Measurements from ENCODE around the gene RAB24. TPM values are rescaled to one million over a fixed set of nuclear protein-coding genes. Genes with fewer than 3 reads are reported as not detected.

RAB24 gene
- total RNA-seq, 6 experiments from 2014 or later, result 23.3 to 31.4 (median 26.4) TPM

GRCh38 chr5:177311392-177311722, 7.8 kb upstream of the RAB24 start:
- Mint-ChIP-seq H3K27me3 (ENCODE audit: insufficient read depth) (peaks cover 8% of the 10 kb centered on the region; the same call in 1 of the 2 replicates), H3K4me1 (ENCODE audit: low read depth) (peaks cover 30% of the 10 kb centered on the region), H3K4me3 (peak overlapping the region; percentile 90), H3K27ac (peak overlapping the region; percentile 85; the same call in 1 of the 2 replicates), H3K36me3 (ENCODE audit: low read depth) (peaks cover 13% of the 10 kb centered on the region), H3K9me3 (no peaks in the 10 kb centered on the region)
- TF ChIP-seq, protein P1, sequence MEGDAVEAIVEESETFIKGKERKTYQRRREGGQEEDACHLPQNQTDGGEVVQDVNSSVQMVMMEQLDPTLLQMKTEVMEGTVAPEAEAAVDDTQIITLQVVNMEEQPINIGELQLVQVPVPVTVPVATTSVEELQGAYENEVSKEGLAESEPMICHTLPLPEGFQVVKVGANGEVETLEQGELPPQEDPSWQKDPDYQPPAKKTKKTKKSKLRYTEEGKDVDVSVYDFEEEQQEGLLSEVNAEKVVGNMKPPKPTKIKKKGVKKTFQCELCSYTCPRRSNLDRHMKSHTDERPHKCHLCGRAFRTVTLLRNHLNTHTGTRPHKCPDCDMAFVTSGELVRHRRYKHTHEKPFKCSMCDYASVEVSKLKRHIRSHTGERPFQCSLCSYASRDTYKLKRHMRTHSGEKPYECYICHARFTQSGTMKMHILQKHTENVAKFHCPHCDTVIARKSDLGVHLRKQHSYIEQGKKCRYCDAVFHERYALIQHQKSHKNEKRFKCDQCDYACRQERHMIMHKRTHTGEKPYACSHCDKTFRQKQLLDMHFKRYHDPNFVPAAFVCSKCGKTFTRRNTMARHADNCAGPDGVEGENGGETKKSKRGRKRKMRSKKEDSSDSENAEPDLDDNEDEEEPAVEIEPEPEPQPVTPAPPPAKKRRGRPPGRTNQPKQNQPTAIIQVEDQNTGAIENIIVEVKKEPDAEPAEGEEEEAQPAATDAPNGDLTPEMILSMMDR (IDR thresholded peaks at IDR 0.05), result no peak
- DNase-seq, result no peak

DNA sequence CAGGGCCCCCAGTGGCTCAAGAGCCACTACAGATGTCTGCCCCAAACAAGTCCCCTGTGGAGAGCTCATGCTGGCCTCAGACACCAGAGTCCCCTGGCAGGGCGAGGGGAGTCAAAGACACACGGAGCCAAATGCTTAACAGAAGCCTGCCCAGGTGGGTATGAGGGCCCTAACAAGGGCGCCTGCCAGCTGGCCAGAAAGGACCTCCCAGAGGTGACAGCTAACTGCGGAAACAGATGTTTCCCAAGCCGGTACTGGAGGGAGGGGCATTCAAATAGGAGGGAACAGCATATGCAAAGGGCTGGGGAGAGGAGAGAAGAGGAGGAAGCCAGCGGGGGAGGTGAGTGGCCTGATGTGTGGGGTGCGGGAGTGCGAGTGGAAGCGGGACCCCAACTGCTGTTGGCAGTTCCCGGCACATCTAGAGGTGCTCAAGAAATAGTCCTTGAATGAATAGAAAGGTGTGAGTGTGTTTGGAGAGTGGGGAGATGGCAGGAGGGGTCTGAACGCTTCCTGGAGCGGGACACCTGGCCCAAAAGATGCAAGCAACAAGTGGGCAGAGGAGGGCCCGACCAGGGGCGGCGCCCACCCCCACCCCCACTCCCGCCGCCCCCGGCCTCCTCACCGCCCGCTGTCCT, 7.4 kb upstream of the RAB24 start:
- H3K9me3 Mint-ChIP-seq, result no peaks in the 10 kb centered on the region
- peak overlapping the region; percentile 59; the same call in 1 of the 2 replicates for H3K27ac Mint-ChIP-seq
- DNase-seq, result no peak
- H3K4me1 Mint-ChIP-seq (ENCODE audit: low read depth), result peaks cover 35% of the 10 kb centered on the region
- TF ChIP-seq, protein P1 (IDR thresholded peaks at IDR 0.05), result no peak
- peaks cover 12% of the 10 kb centered on the region for H3K27me3 Mint-ChIP-seq (ENCODE audit: insufficient read depth)
- H3K36me3 Mint-ChIP-seq (ENCODE audit: low read depth), result peaks cover 17% of the 10 kb centered on the region
- peak overlapping the region; percentile 90 for H3K4me3 Mint-ChIP-seq

GRCh38 chr5:177310332-177310731, 6.8 kb upstream of the RAB24 start:
- TF ChIP-seq, protein P1 (IDR thresholded peaks at IDR 0.05), result no peak
- peaks cover 23% of the 10 kb centered on the region for H3K36me3 Mint-ChIP-seq (ENCODE audit: low read depth)
- peaks cover 12% of the 10 kb centered on the region for H3K27me3 Mint-ChIP-seq (ENCODE audit: insufficient read depth)
- H3K27ac Mint-ChIP-seq, result no peak overlapping the region; the same call in 1 of the 2 replicates
- H3K4me1 Mint-ChIP-seq (ENCODE audit: low read depth), result peaks cover 40% of the 10 kb centered on the region
- no peak for DNase-seq
- H3K4me3 Mint-ChIP-seq, result peak overlapping the region; percentile 90
- H3K9me3 Mint-ChIP-seq, result no peaks in the 10 kb centered on the region

DNA sequence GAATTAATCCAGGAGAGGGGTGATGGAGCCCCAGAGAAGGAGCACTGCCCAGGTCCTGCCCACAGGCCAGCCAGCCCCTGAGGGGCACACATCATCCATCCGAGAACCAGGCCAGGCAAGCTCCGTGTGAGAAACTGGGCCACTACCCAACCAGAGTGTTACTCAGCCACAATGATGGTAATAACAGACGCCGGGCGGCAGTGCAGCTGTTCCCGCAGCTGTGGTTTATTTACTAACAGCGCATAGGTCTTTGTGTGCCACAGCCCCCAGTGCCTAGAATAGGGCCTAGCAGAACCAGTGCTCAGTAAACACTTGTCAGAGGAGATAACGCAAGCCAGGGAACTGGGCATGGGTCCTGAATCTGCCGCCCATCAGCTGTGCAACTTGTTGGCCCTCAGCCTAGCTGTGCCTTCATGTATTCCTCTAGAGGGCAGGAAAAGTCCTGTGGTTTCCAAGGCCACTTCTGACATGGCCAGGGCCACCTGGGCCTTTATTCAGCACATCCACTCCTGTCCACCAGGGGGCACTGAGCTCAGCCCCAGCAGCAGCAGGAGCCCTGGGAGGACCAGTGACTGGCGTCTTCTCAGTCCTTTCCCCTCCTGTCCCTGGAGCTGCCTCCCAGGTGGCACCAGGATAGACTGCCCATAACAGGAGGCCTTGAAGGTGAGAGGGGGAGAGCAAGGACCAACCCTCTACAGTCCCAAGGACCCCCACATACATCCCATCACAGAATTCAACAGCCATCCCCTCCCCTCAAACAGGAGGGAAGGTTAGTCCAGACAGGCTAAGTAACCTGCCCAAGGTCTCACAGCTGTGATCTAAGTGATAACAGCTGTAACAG, 6.1 kb upstream of the RAB24 start:
- no peaks in the 10 kb centered on the region for H3K9me3 Mint-ChIP-seq
- H3K4me3 Mint-ChIP-seq, result peak overlapping the region; percentile 90
- TF ChIP-seq, protein P1 (IDR thresholded peaks at IDR 0.05), result peak; percentile 96
- H3K4me1 Mint-ChIP-seq (ENCODE audit: low read depth), result peaks cover 48% of the 10 kb centered on the region
- peaks cover 30% of the 10 kb centered on the region for H3K36me3 Mint-ChIP-seq (ENCODE audit: low read depth)
- DNase-seq, result peak; percentile 68
- H3K27ac Mint-ChIP-seq, result peak overlapping the region; percentile 62; the same call in 1 of the 2 replicates
- peaks cover 16% of the 10 kb centered on the region for H3K27me3 Mint-ChIP-seq (ENCODE audit: insufficient read depth)

- Mint-ChIP-seq H3K9me3 (no peaks in the 10 kb centered on the region), H3K36me3 (ENCODE audit: low read depth) (peaks cover 38% of the 10 kb centered on the region), H3K27ac (no peak overlapping the region; the same call in 1 of the 2 replicates), H3K4me1 (ENCODE audit: low read depth) (peaks cover 55% of the 10 kb centered on the region), H3K4me3 (no peak overlapping the region), H3K27me3 (ENCODE audit: insufficient read depth) (peaks cover 20% of the 10 kb centered on the region)
- no peak for DNase-seq
- TF ChIP-seq, protein P1 (IDR thresholded peaks at IDR 0.05), result no peak
Observed at GRCh38 chr5:177308740-177309139, 5.2 kb upstream of the RAB24 start.
